ENCODE results near the gene KCNQ1. TPM values are rescaled to one million over a fixed set of nuclear protein-coding genes. Genes with fewer than 3 reads are reported as not detected.
A peak's percentile ranks its signal among the peaks of the same experiment; 100 is the strongest.

Gene KCNQ1
- total and polyA plus RNA-seq, 2 experiments from 2014 or later: not detected

GRCh38 chr11:2827256-2827655 is 382.4 kb downstream of the KCNQ1 start:
- 87 to 93% methylated on average over 12 of the region's 12 CpGs for WGBS, 2 experiments (ENCODE audit: low coverage in 1 of 2, low lambda C conversion rate in 2 of 2, missing lambda C conversion rate in 2 of 2)
- no peak overlapping the region for H3K27ac ChIP-seq
- no peaks in the 10 kb centered on the region for H3K79me2 ChIP-seq (ENCODE audit: insufficient read depth)
- H3K4me3 ChIP-seq: no peak overlapping the region
- H3K4me2 ChIP-seq (ENCODE audit: unreplicated experiment): no peak overlapping the region
- no peaks in the 10 kb centered on the region for H3K9me3 ChIP-seq (ENCODE audit: low read depth)
- TF ChIP-seq EZH2phosphoT487 (IDR thresholded peaks at IDR 0.05; ENCODE audit: insufficient read depth, low read depth): no peak
- no peak for TF ChIP-seq EZH2 (IDR thresholded peaks at IDR 0.05; ENCODE audit: insufficient read depth, poor library complexity, severe bottlenecking)
- peaks cover 9% of the 10 kb centered on the region; the same call in 1 of the 2 replicates for H3F3A ChIP-seq (ENCODE audit: insufficient read depth)
- H3K36me3 ChIP-seq (ENCODE audit: low read depth): no peaks in the 10 kb centered on the region
- DNase-seq: peak; percentile 12
- H3K9ac ChIP-seq: no peak overlapping the region
- H3K9me2 ChIP-seq (ENCODE audit: insufficient read depth): no peaks in the 10 kb centered on the region
- H3K27me3 ChIP-seq (replicated peaks; ENCODE audit: insufficient read depth): no peaks in the 10 kb centered on the region
- no peak overlapping the region for H2AFZ ChIP-seq
- H3K4me1 ChIP-seq (ENCODE audit: insufficient read depth): peaks cover 21% of the 10 kb centered on the region
- in situ Hi-C loops (cut with MboI): no loop called here
- no peaks in the 10 kb centered on the region for H4K20me1 ChIP-seq (ENCODE audit: insufficient read depth)

- WGBS, 2 experiments (ENCODE audit: low coverage in 1 of 2, low lambda C conversion rate in 2 of 2, missing lambda C conversion rate in 2 of 2): 92 to 95% methylated on average over 10 of the region's 10 CpGs
- no peak overlapping the region for H3K27ac ChIP-seq
- TF ChIP-seq EZH2phosphoT487 (IDR thresholded peaks at IDR 0.05; ENCODE audit: insufficient read depth, low read depth) (no peak), EZH2 (IDR thresholded peaks at IDR 0.05; ENCODE audit: insufficient read depth, poor library complexity, severe bottlenecking) (no peak)
- no peaks in the 10 kb centered on the region for H3K36me3 ChIP-seq (ENCODE audit: low read depth)
- H3K4me2 ChIP-seq (ENCODE audit: unreplicated experiment): no peak overlapping the region
- no peak overlapping the region for H2AFZ ChIP-seq
- H3F3A ChIP-seq (ENCODE audit: insufficient read depth): peaks cover 9% of the 10 kb centered on the region; the same call in 1 of the 2 replicates
- H3K4me1 ChIP-seq (ENCODE audit: insufficient read depth): peaks cover 21% of the 10 kb centered on the region
- no peaks in the 10 kb centered on the region for H3K27me3 ChIP-seq (replicated peaks; ENCODE audit: insufficient read depth)
- no peaks in the 10 kb centered on the region for H3K9me2 ChIP-seq (ENCODE audit: insufficient read depth)
- no peak for DNase-seq
- H3K9me3 ChIP-seq (ENCODE audit: low read depth): no peaks in the 10 kb centered on the region
- no peak overlapping the region for H3K4me3 ChIP-seq
- H4K20me1 ChIP-seq (ENCODE audit: insufficient read depth): no peaks in the 10 kb centered on the region
- in situ Hi-C loops (cut with MboI): no loop called here
- no peaks in the 10 kb centered on the region for H3K79me2 ChIP-seq (ENCODE audit: insufficient read depth)
- no peak overlapping the region for H3K9ac ChIP-seq
Measured at GRCh38 chr11:2827792-2828191, 383.0 kb downstream of the KCNQ1 start.

GRCh38 chr11:2828585-2829330 is 383.9 kb downstream of the KCNQ1 start:
- H3K9me2 ChIP-seq (ENCODE audit: insufficient read depth): no peaks in the 10 kb centered on the region
- WGBS, 2 experiments (ENCODE audit: low coverage in 1 of 2, low lambda C conversion rate in 2 of 2, missing lambda C conversion rate in 2 of 2): 57 to 64% methylated on average over 4 of the region's 4 CpGs
- peaks cover 21% of the 10 kb centered on the region for H3K4me1 ChIP-seq (ENCODE audit: insufficient read depth)
- in situ Hi-C loops (cut with MboI): no loop called here
- H3K27ac ChIP-seq: no peak overlapping the region
- H3K36me3 ChIP-seq (ENCODE audit: low read depth): no peaks in the 10 kb centered on the region
- H2AFZ ChIP-seq: no peak overlapping the region
- H3K9me3 ChIP-seq (ENCODE audit: low read depth): no peaks in the 10 kb centered on the region
- H3K9ac ChIP-seq: no peak overlapping the region
- no peak for DNase-seq
- TF ChIP-seq EZH2 (IDR thresholded peaks at IDR 0.05; ENCODE audit: insufficient read depth, poor library complexity, severe bottlenecking) (no peak), EZH2phosphoT487 (IDR thresholded peaks at IDR 0.05; ENCODE audit: insufficient read depth, low read depth) (no peak)
- no peaks in the 10 kb centered on the region for H4K20me1 ChIP-seq (ENCODE audit: insufficient read depth)
- H3K4me2 ChIP-seq (ENCODE audit: unreplicated experiment): no peak overlapping the region
- H3K4me3 ChIP-seq: no peak overlapping the region
- no peaks in the 10 kb centered on the region for H3K27me3 ChIP-seq (replicated peaks; ENCODE audit: insufficient read depth)
- no peaks in the 10 kb centered on the region for H3K79me2 ChIP-seq (ENCODE audit: insufficient read depth)
- peaks cover 9% of the 10 kb centered on the region; the same call in 1 of the 2 replicates for H3F3A ChIP-seq (ENCODE audit: insufficient read depth)

- H3F3A ChIP-seq (ENCODE audit: insufficient read depth): peaks cover 5% of the 10 kb centered on the region; the same call in 1 of the 2 replicates
- TF ChIP-seq EZH2 (IDR thresholded peaks at IDR 0.05; ENCODE audit: insufficient read depth, poor library complexity, severe bottlenecking) (no peak), EZH2phosphoT487 (IDR thresholded peaks at IDR 0.05; ENCODE audit: insufficient read depth, low read depth) (no peak)
- in situ Hi-C loops (cut with MboI): no loop called here
Measured at GRCh38 chr11:2830030-2830812, 385.4 kb downstream of the KCNQ1 start.

More at GRCh38 chr11:2830030-2830812, 385.4 kb downstream of the KCNQ1 start:
- 66 to 67% methylated on average over 8 of the region's 8 CpGs for WGBS, 2 experiments (ENCODE audit: low coverage in 1 of 2, low lambda C conversion rate in 2 of 2, missing lambda C conversion rate in 2 of 2)
- Histone ChIP-seq H3K4me3 (no peak overlapping the region), H3K9me2 (ENCODE audit: insufficient read depth) (no peaks in the 10 kb centered on the region), H2AFZ (no peak overlapping the region), H3K27ac (no peak overlapping the region), H3K79me2 (ENCODE audit: insufficient read depth) (no peaks in the 10 kb centered on the region), H3K9ac (no peak overlapping the region), H3K9me3 (ENCODE audit: low read depth) (no peaks in the 10 kb centered on the region), H3K4me2 (ENCODE audit: unreplicated experiment) (no peak overlapping the region), H4K20me1 (ENCODE audit: insufficient read depth) (no peaks in the 10 kb centered on the region), H3K4me1 (ENCODE audit: insufficient read depth) (peaks cover 14% of the 10 kb centered on the region), H3K27me3 (replicated peaks; ENCODE audit: insufficient read depth) (no peaks in the 10 kb centered on the region), H3K36me3 (ENCODE audit: low read depth) (no peaks in the 10 kb centered on the region)
- no peak for DNase-seq
